Measurements from ENCODE around the gene OR6A2. TPM values are rescaled to one million over a fixed set of nuclear protein-coding genes. Genes with fewer than 3 reads are reported as not detected.

OR6A2 gene
- total and polyA plus RNA-seq, 2 donors (not counting 3 experiments of a cell fraction or from before 2014, with no cell fraction given): 0.06 to 0.27 TPM

- Histone ChIP-seq H3K27ac (ENCODE audit: insufficient read depth, low read depth, low read length) (no peak overlapping the region), H3K9me3 (replicated peaks; ENCODE audit: control insufficient read depth, insufficient read depth, low read length) (no peaks in the 10 kb centered on the region), H4K20me1 (replicated peaks; ENCODE audit: control insufficient read depth, extremely low read depth, insufficient read depth, low read length) (no peaks in the 10 kb centered on the region), H3K4me1 (ENCODE audit: control insufficient read depth, extremely low read depth, insufficient read depth, low read length) (no peaks in the 10 kb centered on the region), H3K79me2 (ENCODE audit: control insufficient read depth, insufficient read depth, low read length) (no peaks in the 10 kb centered on the region), H2AFZ (ENCODE audit: low read depth, low read length) (no peak overlapping the region), H3K36me3 (ENCODE audit: control insufficient read depth in 2 of 2, extremely low read depth in 1 of 2, insufficient read depth in 2 of 2, low read length in 2 of 2) (no peaks in the 10 kb centered on the region), H3K4me3 (replicated peaks in 1 of 3; ENCODE audit: insufficient read depth in 1 of 3, low read depth in 1 of 3, low read length in 3 of 3) (no peak overlapping the region), H3K9ac (replicated peaks; ENCODE audit: extremely low read depth, insufficient read depth, low read length) (no peak overlapping the region), H3K27me3 (ENCODE audit: control insufficient read depth in 2 of 2, insufficient read depth in 2 of 2, low read length in 2 of 2) (no peaks in the 10 kb centered on the region), H3K9me1 (replicated peaks; ENCODE audit: control insufficient read depth, extremely low read depth, insufficient read depth, low read length) (no peaks in the 10 kb centered on the region), H3K4me2 (ENCODE audit: insufficient read depth, low read length) (no peak overlapping the region)
- ChIA-PET POLR2A (no interaction called here), CTCF (interaction anchor here (1.3 kb wide), 1 partner anchor 451 kb away, joined by 4 read pairs; no protein-coding TSS in a partner anchor)
- no TSS peak for BruUV-seq (replicated peaks)
- FAIRE-seq (no peak), DNase-seq (ENCODE audit: low read depth, low spot score) (no peak)
- dilution Hi-C loops (cut with MboI; ENCODE audit: extremely low pct_ligation_motif_present, low sequenced_read_pairs) (no loop called here), intact Hi-C loops (cut with micrococcal nuclease) (no loop called here)
- no peak for TF ChIP-seq MAX (IDR thresholded peaks at IDR 0.05; ENCODE audit: insufficient read depth, insufficient read length)
- no peak for TF ChIP-seq CTCF (IDR thresholded peaks at IDR 0.05; ENCODE audit: extremely low read depth in 1 of 2, insufficient read depth in 1 of 2, low read depth in 1 of 2, low read length in 2 of 2)
- TF ChIP-seq FOS (IDR thresholded peaks at IDR 0.05; ENCODE audit: borderline replicate concordance, insufficient read depth, low read length): no peak
- TF ChIP-seq POLR2AphosphoS5 (IDR thresholded peaks at IDR 0.05; ENCODE audit: insufficient read depth, low read depth, low read length): no peak
- no peak for TF ChIP-seq POLR2A (IDR thresholded peaks at IDR 0.05; ENCODE audit: low read depth, low read length)
- no peak for TF ChIP-seq GATA2 (IDR thresholded peaks at IDR 0.05; ENCODE audit: insufficient read depth, insufficient read length, low read depth, low read length)
- TF ChIP-seq JUN (IDR thresholded peaks at IDR 0.05; ENCODE audit: borderline replicate concordance, insufficient read depth, insufficient read length, low read depth): no peak
- TF ChIP-seq EZH2 (IDR thresholded peaks at IDR 0.05; ENCODE audit: borderline replicate concordance, low read depth, low read length, severe bottlenecking): no peak
- TF ChIP-seq MYC (IDR thresholded peaks at IDR 0.05; ENCODE audit: low read depth, low read length): no peak
These were observed 28.6 kb upstream of the OR6A2 start for GRCh38 chr11:6828103-6828502.
